HCT116 (cell line): ENCODE data around the gene RAVER2. TPM values are rescaled to one million over a fixed set of nuclear protein-coding genes. Genes with fewer than 3 reads are reported as not detected.

ENCODE experiments used
- ATAC-seq: fragments of 200-7000 bp; cut with Tn5 transposase; 2 replicates; pipeline ENCODE4 v1.9.1; 2020; ENCODE audit warnings: mild to moderate bottlenecking, moderate library complexity
- BruUV-seq: library from RNA; stranded (reverse); fragments of 400-500 nt; replicated peaks from 2 replicates; lab custom pipeline; 2021; lab: Mats Ljungman, UMichigan
- CTCF ChIA-PET: fragments of 300-600 bp; sonication (Branson Sonifier 250); formaldehyde crosslinking; loops from one replicate; lab custom pipeline; 2021; ENCODE audit warnings: antibody characterized with exemption; lab: Charles Lee
- POLR2A ChIA-PET: fragments of 300-600, 350-600 bp; sonication (Branson Sonifier 250); formaldehyde crosslinking; loops from one replicate; lab custom pipeline; 2021; ENCODE audit warnings: antibody characterized with exemption; lab: Charles Lee
- RAD21 ChIA-PET, 2 experiments: fragments of 300-600 bp; sonication (Branson Sonifier 250); formaldehyde crosslinking; loops; one replicate each; lab custom pipeline; 2023; ENCODE audit warnings: low total read pairs in 2 of 2; ENCODE audit not compliant: uncharacterized antibody in 2 of 2, unreplicated experiment in 2 of 2, low non-redundant PET in 1 of 2; lab: Charles Lee
- DNase-seq: peaks from one replicate; pipeline ENCODE4 v3.0.0-alpha.2; 2010; ENCODE audit warnings: low read depth, low spot score
- H2AFZ ChIP-seq: fragments of 200-600 bp; shearing (Covaris generic), sonication (generic); 2 replicates; pipeline ENCODE4 v1.6.1; 2017; ENCODE audit warnings: low read depth, mixed run types, mixed read lengths, antibody characterized with exemption, low read length; ENCODE audit not compliant: poor library complexity, severe bottlenecking
- H3K27ac ChIP-seq: 2 replicates; pipeline ENCODE4 v1.5.1; 2012; ENCODE audit warnings: low read depth, low read length
- H3K27me3 ChIP-seq: fragments of 200-600 bp; sonication (generic); 2 replicates; pipeline ENCODE4 v1.6.1; 2016; ENCODE audit warnings: mixed run types, low read length, mixed read lengths; ENCODE audit not compliant: insufficient read depth
- H3K36me3 ChIP-seq, 2 experiments: fragments of 200-500 bp in 1 of 2; fragments of 200-600 bp in 1 of 2; sonication (Bioruptor generic) in 1 of 2; sonication (generic) in 1 of 2; 2 replicates each; pipeline versions ENCODE4 v1.5.1 to v1.6.1; 2014 to 2016; ENCODE audit warnings: low read length in 2 of 2, inconsistent platforms in 1 of 2, mixed read lengths in 1 of 2, mixed run types in 1 of 2; ENCODE audit not compliant: insufficient read depth in 2 of 2, control insufficient read depth in 1 of 2
- H3K4me1 ChIP-seq, 2 experiments: fragments of 200-600 bp in 1 of 2; sonication (generic) in 1 of 2; 2 replicates each; pipeline versions ENCODE4 v1.5.1 to v1.6.1; 2012 to 2017; ENCODE audit warnings: low read length in 2 of 2, inconsistent platforms in 1 of 2, mild to moderate bottlenecking in 1 of 2, mixed read lengths in 1 of 2, mixed run types in 1 of 2, moderate library complexity in 1 of 2; ENCODE audit not compliant: insufficient read depth in 2 of 2, control insufficient read depth in 1 of 2
- H3K4me2 ChIP-seq: fragments of 200-600 bp; sonication (generic); 2 replicates; pipeline ENCODE4 v1.6.1; 2017; ENCODE audit warnings: mixed run types, low read length, mixed read lengths
- H3K4me3 ChIP-seq, 2 experiments: fragments of 200-600 bp in 1 of 2; sonication (generic) in 1 of 2; replicated peaks in 1 of 2; 2 replicates each; pipeline ENCODE4 v1.5.1; 2011 to 2016; ENCODE audit warnings: low read length in 2 of 2, control low read depth in 1 of 2, low read depth in 1 of 2, mild to moderate bottlenecking in 1 of 2, mixed read lengths in 1 of 2, mixed run types in 1 of 2
- H3K79me2 ChIP-seq: fragments of 200-600 bp; sonication (generic); 2 replicates; pipeline ENCODE4 v1.6.1; 2017; ENCODE audit warnings: mild to moderate bottlenecking, mixed run types, low read length, moderate library complexity, mixed read lengths; ENCODE audit not compliant: insufficient read depth
- H3K9ac ChIP-seq: fragments of 200-600 bp; sonication (generic); 2 replicates; pipeline ENCODE4 v1.6.1; 2016; ENCODE audit warnings: low read length, mixed read lengths
- H3K9me2 ChIP-seq: fragments of 200-600 bp; sonication (generic), shearing (Covaris generic); 2 replicates; pipeline ENCODE4 v1.6.1; 2017; ENCODE audit warnings: mixed run types, mild to moderate bottlenecking, moderate library complexity; ENCODE audit not compliant: insufficient read depth
- H3K9me3 ChIP-seq, 2 experiments: fragments of 200-500 bp in 1 of 2; fragments of 200-600 bp in 1 of 2; sonication (Bioruptor generic) in 1 of 2; sonication (generic) in 1 of 2; 2 replicates each; pipeline ENCODE4 v1.6.1; 2014 to 2017; ENCODE audit warnings: low read length in 2 of 2, mixed read lengths in 2 of 2, inconsistent platforms in 1 of 2, low read depth in 1 of 2, mild to moderate bottlenecking in 1 of 2, mixed run types in 1 of 2, moderate library complexity in 1 of 2; ENCODE audit not compliant: control insufficient read depth in 1 of 2, insufficient read depth in 1 of 2
- H4K20me1 ChIP-seq: fragments of 200-600 bp; sonication (generic), shearing (Covaris generic); 2 replicates; pipeline ENCODE4 v1.6.1; 2017; ENCODE audit warnings: mixed run types, mild to moderate bottlenecking, moderate library complexity; ENCODE audit not compliant: insufficient read depth
- ATF3 ChIP-seq: IDR thresholded peaks from 2 replicates; pipeline ENCODE4 v1.6.1; 2012
- CBX3 ChIP-seq: IDR thresholded peaks from 2 replicates; pipeline ENCODE4 v1.6.1; 2012; ENCODE audit warnings: low read depth
- CEBPB ChIP-seq: IDR thresholded peaks from 2 replicates; pipeline ENCODE4 v1.6.1; 2012; ENCODE audit warnings: low read depth
- EGR1 ChIP-seq: IDR thresholded peaks from 2 replicates; pipeline ENCODE4 v1.6.1; 2012; ENCODE audit warnings: low read depth
- ELF1 ChIP-seq: IDR thresholded peaks from 2 replicates; pipeline ENCODE4 v1.6.1; 2012; ENCODE audit warnings: low read depth, borderline replicate concordance
- RAD21 ChIP-seq: IDR thresholded peaks from 2 replicates; pipeline ENCODE4 v1.6.1; 2012; ENCODE audit warnings: low read depth, mild to moderate bottlenecking
- SIN3A ChIP-seq: IDR thresholded peaks from 2 replicates; pipeline ENCODE4 v1.6.1; 2012; ENCODE audit warnings: low read depth
- SP1 ChIP-seq: IDR thresholded peaks from 2 replicates; pipeline ENCODE4 v1.6.1; 2012; ENCODE audit warnings: low read depth
- SRF ChIP-seq: IDR thresholded peaks from 2 replicates; pipeline ENCODE4 v1.6.1; 2012; ENCODE audit warnings: low read depth
- TCF7L2 ChIP-seq: IDR thresholded peaks from 2 replicates; pipeline ENCODE4 v1.7.0; 2011; ENCODE audit warnings: borderline replicate concordance, inconsistent platforms; ENCODE audit not compliant: insufficient read depth, insufficient read length; ENCODE audit errors: extremely low read depth
- YY1 ChIP-seq: IDR thresholded peaks from 2 replicates; pipeline ENCODE4 v1.6.1; 2011; ENCODE audit warnings: low read length, low read depth, moderate library complexity, mild to moderate bottlenecking; ENCODE audit not compliant: insufficient replicate concordance; ENCODE audit errors: extremely low read depth
- ZFX ChIP-seq: fragments of 450-650 bp; IDR thresholded peaks from 2 replicates; pipeline ENCODE4 v1.6.1; 2017
- ZNF274 ChIP-seq: fragments of 200-500 bp; sonication (Bioruptor generic); IDR thresholded peaks from 2 replicates; pipeline ENCODE4 v1.6.1; 2014; ENCODE audit warnings: mild to moderate bottlenecking, low read depth, low read length, inconsistent platforms
- intact Hi-C: fragments of 100-400 bp; cut with micrococcal nuclease; formaldehyde crosslinking; loops from 2 replicates; pipeline ENCODE4 v1.10.0; 2022
- total RNA-seq: library from RNA; stranded (reverse); gene quantifications from one replicate; pipeline ENCODE4 v1.2.1, GENCODE V29; 2021; ENCODE audit not compliant: unreplicated experiment

The RAVER2 gene
- total RNA-seq, 1 experiment from 2014 or later, result 23.2 TPM

GRCh38 chr1:64727861-64728260 is 17.0 kb upstream of the RAVER2 start:
- H3K27me3 ChIP-seq, result no peaks in the 10 kb centered on the region
- no peaks in the 10 kb centered on the region for H3K36me3 ChIP-seq
- no peak overlapping the region for H3K4me2 ChIP-seq
- H3K9me3 ChIP-seq, result no peaks in the 10 kb centered on the region
- no peak overlapping the region for H3K9ac ChIP-seq
- no peak for TF ChIP-seq SIN3A
- no peak for TF ChIP-seq SP1
- no peak for TF ChIP-seq YY1
- TF ChIP-seq CBX3, result no peak
- no peak for TF ChIP-seq SRF
- no peak for TF ChIP-seq EGR1
- no peak for TF ChIP-seq ELF1
- TF ChIP-seq ATF3, result no peak
- no peak for TF ChIP-seq ZFX
- no peak for TF ChIP-seq RAD21
- no peak for TF ChIP-seq TCF7L2
- TF ChIP-seq ZNF274, result no peak
- TF ChIP-seq, all 23 proteins: peak for 0
- intact Hi-C loops, result no loop called here
- ChIA-PET POLR2A (no interaction called here), RAD21 (no interaction called here), CTCF (no interaction called here)
- Histone ChIP-seq H3K79me2 (no peaks in the 10 kb centered on the region), H4K20me1 (no peaks in the 10 kb centered on the region), H3K27ac (no peak overlapping the region), H3K9me2 (no peaks in the 10 kb centered on the region), H3K4me1 (no peaks in the 10 kb centered on the region), H2AFZ (no peak overlapping the region), H3K4me3 (no peak overlapping the region)
- ATAC-seq (no peak), DNase-seq (no peak)
- BruUV-seq, result no TSS peak

- H3K9ac ChIP-seq, result no peak overlapping the region
- H3K27me3 ChIP-seq, result no peaks in the 10 kb centered on the region
- ChIA-PET RAD21 (no interaction called here), CTCF (no interaction called here), POLR2A (no interaction called here)
- H3K27ac ChIP-seq, result no peak overlapping the region
- H2AFZ ChIP-seq, result no peak overlapping the region
- H4K20me1 ChIP-seq, result no peaks in the 10 kb centered on the region
- no peak overlapping the region for H3K4me2 ChIP-seq
- intact Hi-C loops, result no loop called here
- no peaks in the 10 kb centered on the region for H3K9me2 ChIP-seq
- H3K9me3 ChIP-seq, result no peaks in the 10 kb centered on the region
- H3K4me3 ChIP-seq, result no peak overlapping the region
- DNase-seq (no peak), ATAC-seq (no peak)
- H3K4me1 ChIP-seq, result no peaks in the 10 kb centered on the region
- TF ChIP-seq SIN3A (no peak), CEBPB (no peak), SP1 (no peak), ZFX (no peak), CBX3 (no peak), SRF (no peak)
- H3K36me3 ChIP-seq, result no peaks in the 10 kb centered on the region
- no peaks in the 10 kb centered on the region for H3K79me2 ChIP-seq
- no TSS peak for BruUV-seq
Observed at GRCh38 chr1:64733581-64734286, 11.1 kb upstream of the RAVER2 start.
